K562 (cell line): ENCODE data around the gene OR9G4. TPM values are rescaled to one million over a fixed set of nuclear protein-coding genes. Genes with fewer than 3 reads are reported as not detected.

ENCODE experiments used
- ATAC-seq: fragments of 200-7000 bp; cut with Tn5 transposase; 3 replicates; pipeline ENCODE4 v1.9.1; 2020; ENCODE audit warnings: moderate library complexity
- BruUV-seq: library from RNA; stranded (reverse); fragments of 400-500 nt; replicated peaks from 2 replicates; lab custom pipeline; 2021; lab: Mats Ljungman, UMichigan
- CTCF ChIA-PET: fragments of 300-600 bp; formaldehyde crosslinking; extraction: SDS; loops from one replicate; lab custom pipeline; 2021; ENCODE audit warnings: low intra/inter-chr PET ratio; lab: Yijun Ruan, JAX
- POLR2A ChIA-PET: fragments of 300-600, 350-650 bp; sonication (Branson Sonifier 250); formaldehyde crosslinking; extraction: SDS; loops from one replicate; lab custom pipeline; 2021; ENCODE audit warnings: antibody characterized with exemption, inconsistent platforms; lab: Yijun Ruan, JAX
- DNase-seq, 4 experiments: peaks; one replicate each; pipeline versions ENCODE4 v3.0.0 to v3.0.0-alpha.2; 2011 to 2018; ENCODE audit warnings: low spot score in 3 of 4, mixed read lengths in 3 of 4; ENCODE audit errors: extremely low read depth in 1 of 4
- FAIRE-seq: peaks from 2 replicates; lab custom pipeline; 2011; peaks lifted over from hg19 to GRCh38; lab: Jason Lieb, UNC
- H2AFZ ChIP-seq: 2 replicates; pipeline ENCODE4 v1.6.0; 2011; ENCODE audit warnings: low read depth, low read length, control low read depth, inconsistent platforms
- H3K27ac ChIP-seq: fragments of 200-600 bp; 3 replicates; pipeline ENCODE4 v1.8.0; 2011; ENCODE audit warnings: low read depth, mild to moderate bottlenecking, control low read depth, inconsistent platforms, low read length, moderate library complexity, mixed read lengths; ENCODE audit errors: extremely low read depth
- H3K27me3 ChIP-seq, 2 experiments: fragments of 300-600 bp in 1 of 2; 2 replicates in 1 of 2; 3 replicates in 1 of 2; pipeline versions ENCODE4 v1.6.0 to v1.8.0; 2011; ENCODE audit warnings: inconsistent platforms in 2 of 2, low read length in 2 of 2, mild to moderate bottlenecking in 1 of 2, mixed read lengths in 1 of 2, moderate library complexity in 1 of 2; ENCODE audit not compliant: control insufficient read depth in 2 of 2, insufficient read depth in 2 of 2
- H3K36me3 ChIP-seq: fragments of 300-600 bp; 3 replicates; pipeline ENCODE4 v1.8.0; 2011; ENCODE audit warnings: mild to moderate bottlenecking, low read length, inconsistent platforms; ENCODE audit not compliant: control insufficient read depth, insufficient read depth
- H3K4me1 ChIP-seq, 2 experiments: fragments of 200-600 bp in 1 of 2; replicated peaks in 1 of 2; 2 replicates in 1 of 2; 3 replicates in 1 of 2; pipeline versions ENCODE4 v1.5.1 to v1.8.0; 2011; ENCODE audit warnings: inconsistent platforms in 2 of 2, low read length in 2 of 2, mild to moderate bottlenecking in 1 of 2, mixed read lengths in 1 of 2, moderate library complexity in 1 of 2; ENCODE audit not compliant: control insufficient read depth in 2 of 2, insufficient read depth in 2 of 2
- H3K4me2 ChIP-seq: 2 replicates; pipeline ENCODE4 v1.6.1; 2011; ENCODE audit warnings: low read length, control low read depth, inconsistent platforms, mixed read lengths; ENCODE audit not compliant: insufficient read depth
- H3K4me3 ChIP-seq: fragments of 200-600 bp; sonication (generic), shearing (Covaris generic); 2 replicates; pipeline ENCODE4 v1.5.1; 2016; ENCODE audit warnings: control low read depth, inconsistent platforms
- H3K79me2 ChIP-seq: fragments of 200-600 bp; 3 replicates; pipeline ENCODE4 v1.8.0; 2011; ENCODE audit warnings: low read length, inconsistent platforms; ENCODE audit not compliant: control insufficient read depth, insufficient read depth
- H3K9ac ChIP-seq, 2 experiments: 2 replicates each; pipeline versions ENCODE4 v1.6.0 to v1.6.1; 2011; ENCODE audit warnings: low read depth in 2 of 2, low read length in 2 of 2, control low read depth in 1 of 2, inconsistent platforms in 1 of 2, mild to moderate bottlenecking in 1 of 2, mixed read lengths in 1 of 2; ENCODE audit not compliant: insufficient read depth in 1 of 2
- H3K9me1 ChIP-seq: one replicate; pipeline ENCODE4 v1.6.0; 2011; ENCODE audit warnings: inconsistent platforms, mild to moderate bottlenecking, low read length, moderate library complexity; ENCODE audit not compliant: control insufficient read depth, insufficient read depth
- H3K9me3 ChIP-seq: replicated peaks from 2 replicates; pipeline ENCODE4 v1.5.1; 2011; ENCODE audit warnings: low read depth, low read length, inconsistent platforms; ENCODE audit not compliant: control insufficient read depth, insufficient read depth
- H4K20me1 ChIP-seq: replicated peaks from 2 replicates; pipeline ENCODE4 v1.6.1; 2011; ENCODE audit warnings: low read length, inconsistent platforms, mixed read lengths; ENCODE audit not compliant: control insufficient read depth, insufficient read depth
- ARID3A ChIP-seq: IDR thresholded peaks from 2 replicates; pipeline ENCODE4 v1.6.1; 2012; ENCODE audit warnings: low read depth, low read length, improper control_type of control experiment, borderline replicate concordance
- ATF7 ChIP-seq: fragments of 450-650 bp; IDR thresholded peaks from 2 replicates; pipeline ENCODE4 v1.7.1; 2014; ENCODE audit warnings: mild to moderate bottlenecking, moderate library complexity
- CEBPG ChIP-seq, 3 experiments: fragments of 200-800 bp in 1 of 3; sonication (Bioruptor generic) in 1 of 3; sonication (generic) in 1 of 3; formaldehyde crosslinking in 1 of 3; IDR thresholded peaks in 2 of 3; conservative IDR thresholded peaks in 1 of 3; 2 replicates each; pipeline versions ENCODE4 v1.6.1 to v1.8.0; 2016 to 2022; ENCODE audit warnings: missing compliant biosample characterization in 2 of 3, missing genetic modification characterization in 2 of 3, mild to moderate bottlenecking in 1 of 3, missing genetic modification reagents in 1 of 3
- CHD1 ChIP-seq: fragments of 200-600 bp; sonication (generic); IDR thresholded peaks from one replicate; pipeline ENCODE4 v1.6.1; 2012; ENCODE audit warnings: mild to moderate bottlenecking, moderate library complexity, low read length, inconsistent platforms
- ESRRB ChIP-seq: fragments of 250-450 bp; sonication (Bioruptor Pico); IDR thresholded peaks from 2 replicates; pipeline ENCODE4 v1.5.0; 2020; ENCODE audit warnings: mild to moderate bottlenecking, moderate library complexity, borderline replicate concordance
- HDAC8 ChIP-seq: fragments of 450-650 bp; IDR thresholded peaks from 2 replicates; pipeline ENCODE4 v1.6.1; 2016; ENCODE audit warnings: mild to moderate bottlenecking, missing genetic modification characterization, moderate library complexity, missing compliant biosample characterization
- KLF10 ChIP-seq: fragments of 250-450 bp; sonication (Bioruptor Pico); IDR thresholded peaks from 2 replicates; pipeline ENCODE4 v1.6.1; 2021; ENCODE audit warnings: matching md5 sums
- MCM5 ChIP-seq: fragments of 450-650 bp; IDR thresholded peaks from 2 replicates; pipeline ENCODE4 v1.6.1; 2016; ENCODE audit warnings: low read depth
- RFX1 ChIP-seq: fragments of 450-650 bp; IDR thresholded peaks from 2 replicates; pipeline ENCODE4 v1.6.1; 2016; ENCODE audit warnings: mild to moderate bottlenecking, moderate library complexity
- SMAD2 ChIP-seq: fragments of 150-350 bp; IDR thresholded peaks from 2 replicates; pipeline ENCODE4 v1.6.1; 2014; ENCODE audit warnings: low read depth, mild to moderate bottlenecking, low read length
- SMC3 ChIP-seq: conservative IDR thresholded peaks from 2 replicates; pipeline ENCODE4 v1.6.1; 2011; ENCODE audit warnings: low read depth, low read length, improper control_type of control experiment; ENCODE audit not compliant: insufficient read depth
- STAT5A ChIP-seq: IDR thresholded peaks from 2 replicates; pipeline ENCODE4 v1.6.1; 2012; ENCODE audit warnings: low read length, inconsistent platforms, borderline replicate concordance
- TGIF2 ChIP-seq: sonication (generic); formaldehyde crosslinking; IDR thresholded peaks from 2 replicates; pipeline ENCODE4 v1.8.1; 2022; ENCODE audit warnings: mild to moderate bottlenecking, missing genetic modification reagents, moderate library complexity
- ZC3H4 ChIP-seq: sonication (generic); formaldehyde crosslinking; IDR thresholded peaks from 2 replicates; pipeline ENCODE4 v1.9.0; 2021; ENCODE audit warnings: missing genetic modification reagents, borderline replicate concordance
- ZNF76 ChIP-seq: fragments of 250-450 bp; sonication (Bioruptor Pico); IDR thresholded peaks from 2 replicates; pipeline ENCODE4 v1.4.0; 2020; ENCODE audit warnings: mild to moderate bottlenecking, moderate library complexity, borderline replicate concordance
- in situ Hi-C: fragments of 300-500 bp; cut with MboI; formaldehyde crosslinking; loops from 4 replicates; pipeline ENCODE4 v1.15.0; 2018; ENCODE audit warnings: inconsistent platforms, mixed read lengths
- intact Hi-C: fragments of 100-400 bp; cut with micrococcal nuclease; formaldehyde crosslinking; loops from 2 replicates; pipeline ENCODE4 v1.14.2; 2022
- polyA plus RNA-seq, 8 experiments: library from polyadenylated mRNA; depleted of rRNA in 4 of 8; stranded (reverse) in 5 of 8; unstranded in 3 of 8; fragments of >200 nt; fragmentation: Nextera tagmentation in 2 of 8; fragmentation: Illumina TruSeq in 1 of 8; extraction: Ambion mirVana in 2 of 8; extraction: Trizol in 1 of 8; gene quantifications; 2 replicates each; pipeline versions ENCODE4 v1.2.1 to v1.2.3, GENCODE V29; 2011 to 2014; ENCODE audit warnings: inconsistent platforms in 1 of 8, missing spikeins in 1 of 8
- total RNA-seq, 7 experiments: library from RNA; depleted of rRNA in 6 of 7; stranded (reverse); fragments of >200 nt in 6 of 7; fragmentation: Illumina TruSeq in 2 of 7; extraction: Trizol in 2 of 7; gene quantifications; 2 replicates each; pipeline versions ENCODE4 v1.2.1 to v1.2.3, GENCODE V29; 2011 to 2021; ENCODE audit warnings: low replicate concordance in 1 of 7
- TF ChIP-seq, protein P1 (sequence below): fragments of 250-450 bp; sonication (Bioruptor Pico); IDR thresholded peaks from 2 replicates; pipeline ENCODE4 v1.4.0; 2020; ENCODE audit warnings: mild to moderate bottlenecking, moderate library complexity
- TF ChIP-seq, protein P2 (sequence below): sonication (generic); formaldehyde crosslinking; IDR thresholded peaks from 2 replicates; pipeline ENCODE4 v1.8.0; 2022; ENCODE audit warnings: missing genetic modification reagents, mild to moderate bottlenecking, borderline replicate concordance

OR9G4 gene
- total and polyA plus RNA-seq, 9 of the 15 experiments (the other 6 are each of a cell fraction or from before 2014, with no cell fraction given), result not detected

DNA sequence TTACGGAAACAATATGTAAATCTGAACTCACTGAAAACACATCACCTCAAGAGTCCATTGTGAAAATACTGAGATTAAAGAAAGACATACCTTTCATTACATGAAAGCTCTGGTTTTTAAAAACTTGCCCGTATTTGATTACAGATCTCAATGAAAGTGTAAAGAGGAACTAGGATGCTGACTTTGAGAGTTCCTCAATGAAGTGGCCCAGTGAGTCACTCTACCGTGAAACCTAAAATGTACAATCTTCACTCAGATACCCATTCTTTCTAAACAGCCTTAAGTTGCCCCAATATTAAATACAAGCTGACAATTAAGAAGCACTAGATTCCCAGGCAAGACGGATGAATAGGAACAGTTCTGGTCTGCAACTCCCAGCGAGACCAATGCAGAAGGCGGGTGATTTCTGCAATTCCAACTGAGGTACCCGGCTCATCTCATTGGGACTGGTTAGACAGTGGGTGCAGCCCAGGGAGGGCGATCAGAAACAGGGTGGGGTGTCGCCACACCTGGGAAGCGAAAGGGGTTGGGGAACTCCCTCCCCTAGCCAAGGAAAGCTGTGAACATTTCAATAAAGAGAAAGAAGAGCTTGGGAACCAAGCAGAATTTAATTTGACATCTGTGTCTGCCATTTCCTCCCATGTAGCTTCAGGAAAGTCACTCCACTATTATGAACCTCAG is 33.8 kb upstream of the OR9G4 start (continued):
- TF ChIP-seq RFX1 (no peak), SMC3 (no peak), HDAC8 (tag) (no peak), ZNF76 (CRISPR knock-in tag) (no peak), STAT5A (no peak), MCM5 (no peak)

- Histone ChIP-seq H3K9me3 (no peaks in the 10 kb centered on the region), H3K79me2 (no peaks in the 10 kb centered on the region), H4K20me1 (no peaks in the 10 kb centered on the region), H2AFZ (no peak overlapping the region), H3K4me3 (no peak overlapping the region), H3K4me1 (no peaks in the 10 kb centered on the region), H3K27ac (no peak overlapping the region), H3K27me3 (no peaks in the 10 kb centered on the region), H3K4me2 (no peak overlapping the region), H3K9me1 (no peaks in the 10 kb centered on the region), H3K36me3 (no peaks in the 10 kb centered on the region), H3K9ac (no peak overlapping the region)
- DNase-seq (no peak), FAIRE-seq (no peak), ATAC-seq (no peak)
- BruUV-seq, result no TSS peak
- ChIA-PET CTCF (no interaction called here), POLR2A (no interaction called here)
- in situ Hi-C loops, result loop anchor here (25.0 kb wide), 1 partner anchor 840 kb away; the partner anchor contains the start of gene OR5I1
- intact Hi-C loops, result no loop called here
- TF ChIP-seq KLF10 (CRISPR knock-in tag), result no peak
- TF ChIP-seq SMAD2, result no peak
- no peak for TF ChIP-seq ESRRB (CRISPR knock-in tag)
- TF ChIP-seq ZC3H4 (CRISPR knock-in tag), result no peak
- TF ChIP-seq ARID3A, result no peak
- no peak for TF ChIP-seq ATF7
- TF ChIP-seq, protein P1, sequence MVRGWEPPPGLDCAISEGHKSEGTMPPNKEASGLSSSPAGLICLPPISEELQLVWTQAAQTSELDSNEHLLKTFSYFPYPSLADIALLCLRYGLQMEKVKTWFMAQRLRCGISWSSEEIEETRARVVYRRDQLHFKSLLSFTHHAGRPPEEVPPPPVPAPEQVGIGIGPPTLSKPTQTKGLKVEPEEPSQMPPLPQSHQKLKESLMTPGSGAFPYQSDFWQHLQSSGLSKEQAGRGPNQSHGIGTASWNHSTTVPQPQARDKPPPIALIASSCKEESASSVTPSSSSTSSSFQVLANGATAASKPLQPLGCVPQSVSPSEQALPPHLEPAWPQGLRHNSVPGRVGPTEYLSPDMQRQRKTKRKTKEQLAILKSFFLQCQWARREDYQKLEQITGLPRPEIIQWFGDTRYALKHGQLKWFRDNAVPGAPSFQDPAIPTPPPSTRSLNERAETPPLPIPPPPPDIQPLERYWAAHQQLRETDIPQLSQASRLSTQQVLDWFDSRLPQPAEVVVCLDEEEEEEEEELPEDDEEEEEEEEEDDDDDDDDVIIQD, result no peak
- TF ChIP-seq TGIF2 (CRISPR knock-in tag), result no peak
- no peak for TF ChIP-seq CEBPG (CRISPR knock-in tag; IDR thresholded peaks at IDR 0.05)
- no peak for TF ChIP-seq CEBPG (tag; conservative IDR thresholded peaks at IDR 0.05 in 1 of 2, IDR thresholded peaks at IDR 0.05 in 1 of 2)
- TF ChIP-seq, protein P2, sequence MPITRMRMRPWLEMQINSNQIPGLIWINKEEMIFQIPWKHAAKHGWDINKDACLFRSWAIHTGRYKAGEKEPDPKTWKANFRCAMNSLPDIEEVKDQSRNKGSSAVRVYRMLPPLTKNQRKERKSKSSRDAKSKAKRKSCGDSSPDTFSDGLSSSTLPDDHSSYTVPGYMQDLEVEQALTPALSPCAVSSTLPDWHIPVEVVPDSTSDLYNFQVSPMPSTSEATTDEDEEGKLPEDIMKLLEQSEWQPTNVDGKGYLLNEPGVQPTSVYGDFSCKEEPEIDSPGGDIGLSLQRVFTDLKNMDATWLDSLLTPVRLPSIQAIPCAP (CRISPR knock-in tag), result no peak
- no peak for TF ChIP-seq CHD1
Observed at GRCh38 chr11:56776809-56777208, 28.3 kb upstream of the OR9G4 start.
